GM19239 (cell line): Measurements from ENCODE around the gene ZNF853.
"Not testable (repeated sequence)": the region's sequence is repeated elsewhere in the genome, so short reads cannot be mapped to it uniquely, and the experiment has no call there.

Experiments
- DNase-seq: peaks from one replicate; pipeline ENCODE4 v3.0.0; 2011; ENCODE audit warnings: low spot score; ENCODE audit not compliant: insufficient read length
- FAIRE-seq: peaks from 2 replicates; lab custom pipeline; 2011; peaks lifted over from hg19 to GRCh38; lab: Jason Lieb, UNC

The ZNF853 gene

GRCh38 chr7:6614953-6615722, at the start of gene ZNF853:
Gene ZNF853, plus strand, starts transcription at chr7:6615610. Its CDS starts 565 bp downstream, at chr7:6616175.
- DNase-seq (no peak), FAIRE-seq (no peak)

GRCh38 chr7:6565655-6566054, 49.8 kb upstream of the ZNF853 start:
- no peak for FAIRE-seq
- DNase-seq: no peak

- FAIRE-seq: no peak
- no peak for DNase-seq
These were observed 47.5 kb upstream of the ZNF853 start for GRCh38 chr7:6567886-6568285.

GRCh38 chr7:6571160-6571779, 44.1 kb upstream of the ZNF853 start:
- DNase-seq: no peak

GRCh38 chr7:6575281-6576023, 40.0 kb upstream of the ZNF853 start:
- DNase-seq: no peak
- no peak for FAIRE-seq

More at GRCh38 chr7:6571160-6571779, 44.1 kb upstream of the ZNF853 start:
- no peak for FAIRE-seq

- FAIRE-seq (no peak), DNase-seq (no peak)
These were observed 39.2 kb upstream of the ZNF853 start for GRCh38 chr7:6576024-6576866.

- FAIRE-seq, DNase-seq: not testable (repeated sequence)
These were observed 38.5 kb upstream of the ZNF853 start for GRCh38 chr7:6576867-6577368.

- DNase-seq: peak; percentile 99
- FAIRE-seq: peak; percentile 51
These were observed 37.9 kb upstream of the ZNF853 start, which contains the start of gene ZDHHC4 for GRCh38 chr7:6577369-6578113. Gene ZDHHC4, plus strand, starts transcription at chr7:6577454. Its CDS starts 3,108 bp downstream, at chr7:6580562.

- DNase-seq (no peak), FAIRE-seq (no peak)
These were observed 37.0 kb upstream of the ZNF853 start for GRCh38 chr7:6578114-6579084.

- DNase-seq (no peak), FAIRE-seq (no peak)
These were observed 36.0 kb upstream of the ZNF853 start for GRCh38 chr7:6579446-6579845.

GRCh38 chr7:6585746-6586432, 29.5 kb upstream of the ZNF853 start:
- not testable (repeated sequence) for DNase-seq, FAIRE-seq

GRCh38 chr7:6588566-6588965, 26.8 kb upstream of the ZNF853 start:
- FAIRE-seq: no peak
- DNase-seq: no peak

GRCh38 chr7:6589151-6589828, 26.1 kb upstream of the ZNF853 start:
- DNase-seq (no peak), FAIRE-seq (no peak)

- FAIRE-seq (peak; percentile 45), DNase-seq (peak; percentile 85)
These were observed 25.4 kb upstream of the ZNF853 start, which contains the start of gene INTS15 for GRCh38 chr7:6589829-6590644. Gene INTS15, plus strand, starts transcription at chr7:6590021. Its CDS starts 263 bp downstream, at chr7:6590284.

- FAIRE-seq: no peak
- DNase-seq: no peak
These were observed 24.7 kb upstream of the ZNF853 start for GRCh38 chr7:6590645-6591110.

- FAIRE-seq (no peak), DNase-seq (no peak)
These were observed 15.3 kb upstream of the ZNF853 start for GRCh38 chr7:6600093-6600492.
